Adipocyte (in vitro differentiated cells): ENCODE data around the gene GRHL3.

Experiments used
- DNase-seq: peaks from one replicate; pipeline ENCODE4 v3.0.0-alpha.2; 2015; ENCODE audit warnings: low read depth
- H3K27me3 ChIP-seq: replicated peaks from 2 replicates; pipeline ENCODE4 v1.7.0; 2013; ENCODE audit warnings: mild to moderate bottlenecking, low read length, moderate library complexity; ENCODE audit not compliant: control insufficient read depth, insufficient read depth
- H3K36me3 ChIP-seq: 2 replicates; pipeline ENCODE4 v1.7.0; 2013; ENCODE audit warnings: low read length, mild to moderate bottlenecking, moderate library complexity; ENCODE audit not compliant: control insufficient read depth, insufficient read depth, severe bottlenecking
- H3K4me1 ChIP-seq: 2 replicates; pipeline ENCODE4 v1.7.0; 2013; ENCODE audit warnings: mild to moderate bottlenecking, low read length, moderate library complexity; ENCODE audit not compliant: control insufficient read depth, insufficient read depth
- H3K4me3 ChIP-seq: 2 replicates; pipeline ENCODE4 v1.7.0; 2013; ENCODE audit warnings: mild to moderate bottlenecking, low read length, moderate library complexity
- H3K9ac ChIP-seq: 2 replicates; pipeline ENCODE4 v1.7.0; 2013; ENCODE audit warnings: mild to moderate bottlenecking, low read length, moderate library complexity
- H3K9me3 ChIP-seq: 2 replicates; pipeline ENCODE4 v1.7.0; 2013; ENCODE audit warnings: mild to moderate bottlenecking, low read length, moderate library complexity; ENCODE audit not compliant: control insufficient read depth

The GRHL3 gene

DNA sequence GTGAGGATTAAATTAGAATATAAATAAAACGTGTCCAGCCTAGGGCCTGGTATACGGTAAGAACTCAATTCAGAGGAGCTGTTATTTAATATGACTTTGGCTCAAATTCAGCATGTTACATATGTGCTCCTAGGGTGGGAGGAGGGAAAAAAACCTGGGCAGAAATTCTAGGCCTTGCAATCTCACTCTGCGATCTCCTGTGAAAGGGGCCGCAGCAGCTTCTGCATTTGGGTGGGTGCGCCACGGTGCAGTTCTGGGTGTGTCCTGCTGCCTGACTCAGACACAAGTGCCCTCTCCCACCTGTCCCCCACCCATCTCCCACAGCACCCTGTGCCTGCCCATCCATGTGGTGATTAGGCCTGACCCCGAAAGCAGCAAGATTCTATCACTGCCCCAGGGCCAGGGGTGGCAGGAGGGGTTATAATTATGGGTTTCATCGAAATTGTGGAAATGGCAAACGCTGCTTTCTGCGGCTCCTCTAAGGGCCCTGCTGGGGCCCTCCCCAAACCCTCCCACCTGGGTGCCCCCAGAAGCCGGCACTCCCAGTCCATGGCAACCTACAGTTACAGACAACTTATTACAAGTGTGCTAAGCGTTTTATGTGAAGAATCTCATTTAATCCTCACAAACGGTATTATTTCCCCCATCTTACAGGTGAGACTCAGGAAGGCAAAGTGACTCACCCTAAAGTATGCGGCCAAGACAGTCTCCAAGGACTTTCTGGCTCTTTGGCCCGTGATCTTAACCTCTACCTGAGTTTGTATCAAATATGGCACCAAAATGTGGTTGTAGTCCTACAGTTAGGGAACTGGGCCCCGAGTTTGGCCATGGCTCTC lies 25.5 kb upstream of the GRHL3 start:
- H3K4me3 ChIP-seq: peak overlapping the region; percentile 24
- H3K36me3 ChIP-seq: no peaks in the 10 kb centered on the region
- no peak for DNase-seq
- H3K9ac ChIP-seq: no peak overlapping the region
- H3K9me3 ChIP-seq: no peaks in the 10 kb centered on the region
- H3K27me3 ChIP-seq: no peaks in the 10 kb centered on the region
- peaks cover 39% of the 10 kb centered on the region for H3K4me1 ChIP-seq

DNA sequence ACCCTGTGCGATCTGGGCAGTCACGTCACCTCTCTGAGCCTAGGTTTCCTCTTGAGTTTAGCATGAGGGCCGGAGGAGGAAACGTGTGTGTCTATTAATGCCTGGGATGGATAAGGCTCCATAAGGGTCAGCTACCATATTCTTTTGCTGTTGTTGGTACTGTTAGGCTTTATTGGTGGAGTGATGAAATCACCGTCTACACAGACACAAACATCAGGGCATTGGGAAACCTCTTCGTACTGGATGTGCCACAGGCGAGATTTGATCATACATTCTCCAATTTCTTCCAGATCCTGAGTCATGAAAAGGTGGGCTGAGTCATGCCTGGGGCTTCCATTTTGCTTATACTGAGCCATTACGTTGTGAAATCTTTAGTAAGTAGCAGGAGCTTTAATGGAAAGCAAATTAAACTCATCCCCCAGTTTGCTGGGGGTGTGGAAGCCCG lies 24.9 kb upstream of the GRHL3 start:
- DNase-seq: peak; percentile 95
- H3K4me3 ChIP-seq: peak overlapping the region; percentile 29
- H3K36me3 ChIP-seq: no peaks in the 10 kb centered on the region
- H3K9me3 ChIP-seq: no peaks in the 10 kb centered on the region
- peaks cover 6% of the 10 kb centered on the region for H3K27me3 ChIP-seq
- H3K4me1 ChIP-seq: peaks cover 34% of the 10 kb centered on the region
- peak overlapping the region; percentile 50 for H3K9ac ChIP-seq

DNA sequence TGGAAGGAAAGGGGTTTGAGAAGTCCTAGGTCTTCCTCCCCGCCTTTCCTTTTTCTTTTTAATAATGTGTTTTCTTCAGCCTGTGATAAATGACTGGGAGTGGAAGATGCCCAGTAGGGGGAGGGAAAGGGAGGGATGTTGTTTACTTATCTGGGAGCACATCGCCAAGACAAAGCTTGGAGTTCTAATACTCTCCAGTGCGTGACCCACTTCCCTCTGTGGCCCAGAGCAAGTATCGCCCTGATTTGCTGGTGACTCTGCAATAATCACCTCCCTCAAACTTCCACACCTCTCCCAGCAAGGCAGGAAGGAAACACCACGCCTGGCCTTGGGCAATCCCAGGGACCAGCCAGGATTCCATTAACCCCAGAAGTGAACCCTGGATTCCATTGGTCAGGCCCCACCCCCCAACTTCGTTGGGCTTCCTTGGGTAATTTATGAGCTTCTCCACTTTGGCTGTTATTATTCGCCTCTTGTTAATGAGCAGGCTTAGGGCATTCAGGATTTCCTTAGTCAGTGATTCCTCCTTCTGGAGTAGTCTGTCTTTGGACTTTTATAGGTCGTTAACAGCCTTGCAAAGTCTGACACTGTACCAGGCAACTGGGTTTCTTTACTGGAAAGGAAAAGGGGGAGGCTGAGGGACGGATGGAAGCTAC lies 24.3 kb upstream of the GRHL3 start:
- DNase-seq: no peak

DNA sequence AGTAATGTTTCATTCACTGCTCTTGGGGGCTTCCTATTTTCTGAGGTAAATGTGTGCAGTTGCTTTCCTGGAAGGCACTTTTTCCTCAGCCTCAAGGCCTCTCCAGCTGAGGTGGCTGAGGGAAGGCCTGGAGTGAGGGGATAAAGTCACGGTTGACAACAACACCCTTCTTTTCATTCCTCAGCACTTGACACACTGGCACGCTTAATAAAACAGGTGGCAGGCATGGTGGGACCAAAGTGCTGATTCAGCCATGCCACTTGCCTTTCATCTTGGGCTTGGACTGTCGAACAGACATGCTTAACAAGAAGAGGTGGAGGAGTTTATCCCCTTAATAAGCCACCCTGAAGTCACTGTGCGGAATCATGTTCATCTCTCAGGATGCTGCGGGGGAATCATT lies 23.6 kb upstream of the GRHL3 start:
- peaks cover 22% of the 10 kb centered on the region for H3K4me1 ChIP-seq
- peak overlapping the region; percentile 50 for H3K9ac ChIP-seq
- DNase-seq: no peak
- H3K9me3 ChIP-seq: no peaks in the 10 kb centered on the region
- peak overlapping the region; percentile 29 for H3K4me3 ChIP-seq
- H3K27me3 ChIP-seq: peaks cover 7% of the 10 kb centered on the region
- H3K36me3 ChIP-seq: no peaks in the 10 kb centered on the region

More for the DNA sequence above, 24.3 kb upstream of the GRHL3 start:
- H3K36me3 ChIP-seq: no peaks in the 10 kb centered on the region
- peaks cover 7% of the 10 kb centered on the region for H3K27me3 ChIP-seq
- peaks cover 29% of the 10 kb centered on the region for H3K4me1 ChIP-seq
- no peaks in the 10 kb centered on the region for H3K9me3 ChIP-seq
- peak overlapping the region; percentile 50 for H3K9ac ChIP-seq
- H3K4me3 ChIP-seq: peak overlapping the region; percentile 29

DNA sequence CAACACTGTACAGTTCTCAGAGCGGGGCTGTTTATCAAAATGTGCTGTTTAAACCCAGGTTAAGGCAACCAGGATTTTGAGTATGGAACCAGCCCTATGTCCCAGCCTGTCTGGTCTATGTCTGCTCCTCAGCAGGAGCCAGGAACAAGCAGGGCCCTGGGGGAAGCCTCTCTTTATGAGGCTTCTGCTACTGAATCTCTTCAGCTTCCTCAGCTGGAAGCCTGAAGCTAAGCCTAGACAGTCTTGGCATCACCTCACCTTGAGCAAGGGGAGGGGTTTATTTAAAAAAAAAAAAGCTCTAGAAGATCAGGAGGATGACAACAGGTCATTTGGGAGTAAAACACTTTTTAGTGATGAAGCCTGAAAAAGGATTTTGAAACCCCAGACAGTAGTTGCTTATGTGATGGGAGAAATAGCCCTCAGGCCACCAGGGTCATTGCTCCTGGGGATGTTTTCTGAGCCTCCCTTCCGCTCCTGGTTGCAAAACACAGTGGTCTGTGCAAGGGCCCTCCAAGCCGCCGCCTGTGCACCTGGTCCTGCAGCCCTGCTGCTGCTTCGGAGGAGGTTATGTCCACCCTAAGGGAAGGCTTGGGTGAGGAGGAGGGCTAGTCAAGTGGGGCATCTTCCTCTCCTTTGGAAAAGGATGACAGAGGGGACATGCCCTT lies 21.8 kb upstream of the GRHL3 start:
- no peak overlapping the region for H3K4me3 ChIP-seq

DNA sequence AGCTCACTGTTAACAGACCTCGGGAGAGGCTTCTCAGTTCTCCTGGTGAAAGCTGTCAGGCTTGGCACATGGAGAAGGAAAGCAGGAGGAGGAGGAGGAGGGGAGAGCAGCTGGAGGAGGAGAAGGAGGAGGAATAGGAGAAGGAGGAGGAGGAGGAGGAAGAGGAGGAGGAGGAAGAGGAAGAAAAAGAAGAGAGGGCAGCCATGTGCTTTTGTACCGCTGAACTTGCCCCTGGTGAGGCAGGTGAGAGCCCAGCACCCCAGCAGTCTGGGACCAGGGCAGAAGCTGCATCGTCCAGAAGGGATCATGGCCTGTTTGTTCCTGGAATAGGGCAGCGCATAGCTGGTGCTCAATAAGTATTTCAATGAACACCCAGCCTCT lies 21.3 kb upstream of the GRHL3 start:
- no peaks in the 10 kb centered on the region for H3K9me3 ChIP-seq
- no peak overlapping the region for H3K9ac ChIP-seq
- H3K27me3 ChIP-seq: peaks cover 7% of the 10 kb centered on the region
- no peaks in the 10 kb centered on the region for H3K36me3 ChIP-seq
- no peak overlapping the region for H3K4me3 ChIP-seq
- peaks cover 32% of the 10 kb centered on the region for H3K4me1 ChIP-seq
- no peak for DNase-seq

More for the DNA sequence above, 21.8 kb upstream of the GRHL3 start:
- Histone ChIP-seq H3K4me1 (peaks cover 31% of the 10 kb centered on the region), H3K27me3 (peaks cover 7% of the 10 kb centered on the region), H3K9ac (no peak overlapping the region), H3K9me3 (no peaks in the 10 kb centered on the region), H3K36me3 (no peaks in the 10 kb centered on the region)
- no peak for DNase-seq

DNA sequence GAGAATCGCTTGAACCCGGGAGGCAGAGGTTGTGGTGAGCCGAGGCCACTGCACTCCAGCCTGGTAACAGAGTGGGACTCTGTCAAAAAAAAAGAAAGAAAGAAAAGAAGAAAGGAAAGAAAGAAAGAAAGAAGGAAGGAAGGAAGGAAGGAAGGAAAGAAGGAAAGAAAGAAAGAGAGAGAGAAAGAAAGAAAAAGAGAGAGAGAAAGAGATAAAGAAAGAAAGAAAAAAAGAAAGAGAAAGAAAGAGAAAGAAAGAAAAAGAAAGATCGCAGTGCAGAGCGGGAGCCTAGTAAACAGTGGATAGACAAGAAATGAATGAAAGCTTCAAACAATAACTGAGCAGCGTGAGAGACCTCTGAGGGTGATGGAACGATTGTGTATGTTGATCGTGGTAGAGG lies 20.6 kb upstream of the GRHL3 start:
- Histone ChIP-seq H3K9me3 (no peaks in the 10 kb centered on the region), H3K36me3 (no peaks in the 10 kb centered on the region), H3K4me3 (no peak overlapping the region), H3K4me1 (peaks cover 32% of the 10 kb centered on the region), H3K27me3 (peaks cover 7% of the 10 kb centered on the region), H3K9ac (no peak overlapping the region)
- DNase-seq: no peak

DNA sequence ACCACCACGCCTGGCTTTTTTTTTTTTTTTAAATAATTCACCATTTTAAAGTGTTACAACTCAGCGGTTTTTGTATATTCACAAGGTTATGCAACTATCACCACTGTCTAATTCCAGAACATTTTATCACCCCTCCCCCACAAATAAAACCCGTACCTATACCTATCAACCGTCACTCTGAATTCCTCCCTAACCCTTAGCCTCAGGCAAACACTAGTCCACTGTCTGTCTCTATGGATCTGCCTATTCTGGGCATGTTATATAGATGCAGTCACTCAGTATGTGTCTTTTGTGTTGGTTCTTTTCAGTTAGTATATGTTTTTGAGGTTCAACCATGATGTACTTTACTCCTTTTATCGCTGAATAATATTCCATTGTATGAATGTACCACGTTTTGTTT lies 19.3 kb upstream of the GRHL3 start:
- H3K9ac ChIP-seq: no peak overlapping the region
- no peak for DNase-seq
- no peak overlapping the region for H3K4me3 ChIP-seq
- peaks cover 11% of the 10 kb centered on the region for H3K27me3 ChIP-seq
- H3K4me1 ChIP-seq: peaks cover 21% of the 10 kb centered on the region
- H3K36me3 ChIP-seq: no peaks in the 10 kb centered on the region
- H3K9me3 ChIP-seq: no peaks in the 10 kb centered on the region

DNA sequence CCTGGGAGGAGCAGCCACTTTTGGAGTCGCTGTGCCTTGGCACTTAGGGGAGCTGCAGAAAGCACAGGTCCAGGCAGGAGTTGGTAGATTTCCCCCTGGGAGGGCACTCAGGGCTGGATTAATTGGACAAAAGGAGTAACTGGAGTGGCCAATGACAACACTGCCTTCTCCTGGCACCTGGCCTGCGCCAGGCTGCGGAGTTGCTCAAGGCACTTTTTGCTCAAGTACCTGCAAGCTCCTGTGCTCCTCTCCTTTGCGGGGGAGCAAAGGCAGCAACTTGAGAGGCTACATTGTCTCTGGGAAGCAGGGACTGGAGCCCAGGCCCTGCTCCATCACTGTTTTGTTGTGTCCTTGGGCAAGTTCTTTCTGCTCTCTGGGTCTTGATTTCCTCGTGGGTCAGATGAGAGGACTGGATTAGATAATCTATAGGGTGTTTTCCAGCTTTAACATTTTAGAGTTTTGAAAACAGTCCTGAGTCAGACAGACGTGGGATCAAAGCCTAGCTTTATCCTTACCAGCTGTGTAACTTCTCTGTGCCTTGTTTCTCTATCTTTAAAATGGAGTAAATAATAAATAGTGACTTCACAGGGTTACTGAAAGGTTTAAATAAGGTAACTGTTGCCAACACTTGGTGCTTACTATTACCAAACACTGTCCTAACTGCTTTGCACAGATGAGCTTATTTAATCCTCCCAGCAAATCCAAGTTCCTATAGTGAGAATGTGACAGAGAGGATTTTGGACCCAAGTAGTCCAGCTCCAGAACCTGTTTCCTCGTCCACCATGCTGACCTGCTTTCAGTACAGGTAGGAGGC lies 18.0 kb upstream of the GRHL3 start:
- no peak for DNase-seq
- no peaks in the 10 kb centered on the region for H3K9me3 ChIP-seq
- H3K4me1 ChIP-seq: peaks cover 13% of the 10 kb centered on the region
- H3K4me3 ChIP-seq: no peak overlapping the region
- H3K36me3 ChIP-seq: no peaks in the 10 kb centered on the region
- H3K9ac ChIP-seq: no peak overlapping the region
- peaks cover 18% of the 10 kb centered on the region for H3K27me3 ChIP-seq

DNA sequence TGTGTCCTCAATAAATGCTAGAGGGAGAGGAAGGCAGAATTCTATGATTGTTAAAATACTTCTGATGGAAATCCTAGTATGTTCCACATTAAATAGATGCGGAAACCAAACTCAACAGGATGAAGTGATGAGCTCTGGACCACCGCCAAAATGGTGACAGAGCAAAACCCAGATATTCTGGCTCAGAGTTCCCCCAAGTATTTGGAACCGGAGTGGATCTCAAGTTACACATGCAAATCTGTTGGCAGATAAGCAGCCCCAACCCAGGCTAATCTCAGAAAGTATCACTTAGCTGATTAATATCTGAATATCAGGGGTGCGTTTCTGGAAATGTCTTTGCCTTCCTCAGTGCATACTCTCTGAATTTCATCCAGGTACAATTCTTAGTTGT lies 17.4 kb upstream of the GRHL3 start:
- DNase-seq: peak; percentile 19
- no peaks in the 10 kb centered on the region for H3K9me3 ChIP-seq
- no peaks in the 10 kb centered on the region for H3K36me3 ChIP-seq
- no peak overlapping the region for H3K4me3 ChIP-seq
- H3K9ac ChIP-seq: no peak overlapping the region
- peaks cover 23% of the 10 kb centered on the region for H3K27me3 ChIP-seq
- H3K4me1 ChIP-seq: peaks cover 13% of the 10 kb centered on the region
